HG02938 (cell line): ENCODE measurements around the gene VASN.

Source experiments
- ATAC-seq: cut with Tn5 transposase; IDR thresholded peaks from one replicate; pipeline ENCODE4 v1.9.1; 2021; ENCODE audit warnings: mild to moderate bottlenecking, moderate library complexity; ENCODE audit not compliant: unreplicated experiment

VASN gene

GRCh38 chr16:4401094-4401501, 29.4 kb downstream of the VASN start:
- ATAC-seq = no peak

GRCh38 chr16:4401510-4401909, 29.9 kb downstream of the VASN start:
- no peak for ATAC-seq

GRCh38 chr16:4402439-4403132, 30.9 kb downstream of the VASN start:
- ATAC-seq = no peak

- no peak for ATAC-seq
Measured at GRCh38 chr16:4403133-4403949, 31.7 kb downstream of the VASN start.

- ATAC-seq = no peak
Measured at GRCh38 chr16:4404247-4404966, 32.8 kb downstream of the VASN start.

GRCh38 chr16:4404967-4405696, 33.5 kb downstream of the VASN start:
- no peak for ATAC-seq

GRCh38 chr16:4407543-4408322, 36.1 kb downstream of the VASN start:
- ATAC-seq = no peak

- no peak for ATAC-seq
Measured at GRCh38 chr16:4408323-4408690, 36.7 kb downstream of the VASN start.

- no peak for ATAC-seq
Measured at GRCh38 chr16:4409081-4409932, 37.7 kb downstream of the VASN start.

- no peak for ATAC-seq
Measured at GRCh38 chr16:4410335-4411075, 38.9 kb downstream of the VASN start.

- no peak for ATAC-seq
Measured at GRCh38 chr16:4411684-4412083, 40.0 kb downstream of the VASN start.

- no peak for ATAC-seq
Measured at GRCh38 chr16:4412159-4412558, 40.5 kb downstream of the VASN start.

- no peak for ATAC-seq
Measured at GRCh38 chr16:4412854-4413253, 41.2 kb downstream of the VASN start.

- ATAC-seq = peak; percentile 63
Measured at GRCh38 chr16:4414187-4414917, 42.7 kb downstream of the VASN start.

- ATAC-seq = no peak
Measured at GRCh38 chr16:4415538-4416199, 44.0 kb downstream of the VASN start.

- ATAC-seq = peak; percentile 45
Measured at GRCh38 chr16:4416200-4417032, 44.8 kb downstream of the VASN start, which contains the start of gene CORO7. CORO7 (minus strand) TSS chr16:4416596; CDS start chr16:4416518, 78 bp downstream.
